Prostate gland (tissue), 2 donors: ENCODE data around the gene OR7G1. TPM values are rescaled to one million over a fixed set of nuclear protein-coding genes. Genes with fewer than 3 reads are reported as not detected.
A peak's percentile ranks its signal among the peaks of the same experiment; 100 is the strongest.

Experiments used
- DNase-seq: peaks from one replicate; pipeline ENCODE4 v3.0.0-alpha.2; 2019; ENCODE audit warnings: low spot score
- H3K27ac ChIP-seq, 2 donors: fragments of 200-600 bp; sonication (generic); 2 replicates each; pipeline ENCODE4 v1.5.1; 2017 to 2019
- H3K27me3 ChIP-seq: fragments of 200-600 bp; sonication (generic); replicated peaks from 2 replicates; pipeline ENCODE4 v1.5.1; 2019; ENCODE audit not compliant: insufficient read depth
- H3K36me3 ChIP-seq, 2 donors: fragments of 200-600 bp; sonication (generic); 1 replicate in 1 of 2; 2 replicates in 1 of 2; pipeline versions ENCODE4 v1.5.1 to v1.8.1; 2017 to 2019
- H3K4me1 ChIP-seq: fragments of 200-600 bp; sonication (generic); replicated peaks from 2 replicates; pipeline ENCODE4 v1.5.1; 2019
- H3K4me3 ChIP-seq, 2 donors: fragments of 200-600 bp; sonication (generic); 2 replicates each; pipeline ENCODE4 v1.5.1; 2017 to 2019
- H3K9me3 ChIP-seq: fragments of 200-600 bp; sonication (generic); 2 replicates; pipeline ENCODE4 v1.5.1; 2017
- CTCF ChIP-seq, 4 experiments: fragments of 200-600 bp in 2 of 4; fragments of 450-650 bp in 2 of 4; sonication (generic) in 2 of 4; IDR thresholded peaks; 1 replicate in 3 of 4; 2 replicates in 1 of 4; pipeline ENCODE4 v1.5.1; 2016 to 2019; ENCODE audit warnings: antibody characterized with exemption in 4 of 4, mild to moderate bottlenecking in 2 of 4, moderate library complexity in 2 of 4
- POLR2A ChIP-seq: fragments of 450-650 bp; IDR thresholded peaks from one replicate; pipeline ENCODE4 v1.6.1; 2016; ENCODE audit warnings: antibody characterized with exemption, mild to moderate bottlenecking
- POLR2AphosphoS5 ChIP-seq: sonication (generic); formaldehyde crosslinking; IDR thresholded peaks from one replicate; pipeline ENCODE4 v1.6.1; 2017; ENCODE audit warnings: antibody characterized with exemption
- WGBS: methylation state at CpG from one replicate; pipeline ENCODE4 v1.1.5; 2018; 5-methylcytosine and 5-hydroxymethylcytosine counted together
- intact Hi-C: fragments of 100-400 bp; cut with DNase I; formaldehyde crosslinking; loops from one replicate; pipeline ENCODE4 v1.14.2; 2022
- total RNA-seq, 2 donors: library from RNA; depleted of rRNA; stranded (reverse); fragments of >200 nt; gene quantifications; one replicate each; pipeline ENCODE4 v1.1.0, GENCODE V29; 2016

The OR7G1 gene
- total RNA-seq, 2 donors from 2014 or later = not detected

- no peaks in the 10 kb centered on the region for H3K36me3 ChIP-seq
- intact Hi-C loops = loop anchor here (10.0 kb wide), 1 partner anchor 648 kb away; no protein-coding TSS in a partner anchor
- no peak for DNase-seq
- H3K27me3 ChIP-seq = no peaks in the 10 kb centered on the region
- 95% methylated on average over 1 of the region's 1 CpG for WGBS
- H3K27ac ChIP-seq = no peak overlapping the region
- H3K4me3 ChIP-seq = no peak overlapping the region
- H3K9me3 ChIP-seq = no peaks in the 10 kb centered on the region
- TF ChIP-seq CTCF (IDR thresholded peaks at IDR 0.05) (no peak), POLR2A (no peak), POLR2AphosphoS5 (no peak)
- H3K4me1 ChIP-seq = no peaks in the 10 kb centered on the region
Observed at GRCh38 chr19:9146882-9147281, 31.3 kb upstream of the OR7G1 start.

- Histone ChIP-seq H3K4me3 (no peak overlapping the region), H3K9me3 (no peaks in the 10 kb centered on the region), H3K27ac (no peak overlapping the region), H3K36me3 (no peaks in the 10 kb centered on the region), H3K4me1 (no peaks in the 10 kb centered on the region), H3K27me3 (no peaks in the 10 kb centered on the region)
- TF ChIP-seq CTCF (IDR thresholded peaks at IDR 0.05) = no peak
- no peak for DNase-seq
- WGBS = 100% methylated on average over 5 of the region's 5 CpGs
- intact Hi-C loops = loop anchor here (10.0 kb wide), 1 partner anchor 650 kb away; no protein-coding TSS in a partner anchor
Observed at GRCh38 chr19:9144920-9145319, 29.4 kb upstream of the OR7G1 start.

- peak within 1 kb of the TSS; percentile 57 to 66 for H3K4me3 ChIP-seq
- peak within 1 kb of the TSS; percentile 71 to 84 for H3K27ac ChIP-seq
- intact Hi-C loops = loop anchor here (10.0 kb wide), 1 partner anchor 654 kb away; no protein-coding TSS in a partner anchor
- 1% methylated on average over 43 of the region's 43 CpGs for WGBS
- H3K36me3 ChIP-seq = no peaks in the 10 kb centered on the region
- no peaks in the 10 kb centered on the region for H3K4me1 ChIP-seq
- no peaks in the 10 kb centered on the region for H3K9me3 ChIP-seq
- peak; percentile 92 for DNase-seq
- peak; percentile 56 for TF ChIP-seq POLR2A
- TF ChIP-seq POLR2AphosphoS5 = peak; percentile 93
- no peak for TF ChIP-seq CTCF (IDR thresholded peaks at IDR 0.05)
- no peaks in the 10 kb centered on the region for H3K27me3 ChIP-seq
Observed at GRCh38 chr19:9140159-9140874, 24.8 kb upstream of the OR7G1 start, which contains the start of gene ZNF317. Gene ZNF317, plus strand, starts transcription at chr19:9140397. Its CDS starts 15,620 bp downstream, at chr19:9156017.

- intact Hi-C loops = loop anchor here (10.0 kb wide), 1 partner anchor 655 kb away; no protein-coding TSS in a partner anchor
- H3K27ac ChIP-seq = peak overlapping the region; percentile 71 to 84
- no peaks in the 10 kb centered on the region for H3K36me3 ChIP-seq
- no peak for DNase-seq
- TF ChIP-seq POLR2A = no peak
- no peak for TF ChIP-seq POLR2AphosphoS5
- TF ChIP-seq CTCF (IDR thresholded peaks at IDR 0.05) = no peak
- H3K4me1 ChIP-seq = no peaks in the 10 kb centered on the region
- no peaks in the 10 kb centered on the region for H3K27me3 ChIP-seq
- WGBS = 29% methylated on average over 8 of the region's 8 CpGs
- no peaks in the 10 kb centered on the region for H3K9me3 ChIP-seq
- peak overlapping the region; percentile 57 to 66 for H3K4me3 ChIP-seq
Observed at GRCh38 chr19:9139609-9140158, 24.1 kb upstream of the OR7G1 start.
